Left renal pelvis (tissue), 4 donors: ENCODE measurements around the gene HPGDS. TPM values are rescaled to one million over a fixed set of nuclear protein-coding genes. Genes with fewer than 3 reads are reported as not detected.
"Not testable (repeated sequence)": the region's sequence is repeated elsewhere in the genome, so short reads cannot be mapped to it uniquely, and the experiment has no call there.

Experiments used
- DNase-seq, 4 donors: peaks; one replicate each; pipeline ENCODE4 v3.0.0-alpha.2; 2013; ENCODE audit warnings: low read depth in 4 of 4, low spot score in 3 of 4
- polyA plus RNA-seq, 4 donors: library from polyadenylated mRNA; unstranded; fragments of 120-200 nt; gene quantifications; one replicate each; pipeline ENCODE4 v1.2.1, GENCODE V29; 2013; ENCODE audit not compliant: insufficient read length in 4 of 4

HPGDS gene
- polyA plus RNA-seq = 10 to 100 TPM in 1 of 4 donors, 1 to 10 TPM in 3; 3.1 to 15.9 (median 4.4) TPM

GRCh38 chr4:94342694-94343093 lies at the start of gene HPGDS:
Gene HPGDS (minus strand): TSS chr4:94342836. CDS start chr4:94334629, 8,207 bp downstream.
- no peak for DNase-seq

GRCh38 chr4:94390804-94391410 lies 48.3 kb upstream of the HPGDS start:
- no peak for DNase-seq

GRCh38 chr4:94389595-94390267 lies 47.1 kb upstream of the HPGDS start:
- DNase-seq = no peak

- not testable (repeated sequence) for DNase-seq
Measured at GRCh38 chr4:94387965-94388364, 45.3 kb upstream of the HPGDS start.

- DNase-seq = not testable (repeated sequence)
Measured at GRCh38 chr4:94385452-94385851, 42.8 kb upstream of the HPGDS start.

GRCh38 chr4:94382891-94383290 lies 40.3 kb upstream of the HPGDS start:
- not testable (repeated sequence) for DNase-seq

- DNase-seq = no peak
Measured at GRCh38 chr4:94378047-94378446, 35.4 kb upstream of the HPGDS start.

- DNase-seq = no peak
Measured at GRCh38 chr4:94377294-94377693, 34.7 kb upstream of the HPGDS start.

- DNase-seq = no peak
Measured at GRCh38 chr4:94375364-94375763, 32.7 kb upstream of the HPGDS start.

- DNase-seq = no peak
Measured at GRCh38 chr4:94373752-94374151, 31.1 kb upstream of the HPGDS start.

- DNase-seq = peak in 1 of 4 donors; percentile 7
Measured at GRCh38 chr4:94372991-94373390, 30.4 kb upstream of the HPGDS start.

- peak in 1 of 4 donors; percentile 10 for DNase-seq
Measured at GRCh38 chr4:94372228-94372978, 29.8 kb upstream of the HPGDS start.

GRCh38 chr4:94371290-94371689 lies 28.7 kb upstream of the HPGDS start:
- no peak for DNase-seq

GRCh38 chr4:94370533-94371254 lies 28.1 kb upstream of the HPGDS start:
- no peak for DNase-seq

- no peak for DNase-seq
Measured at GRCh38 chr4:94369046-94369445, 26.4 kb upstream of the HPGDS start.

- DNase-seq = no peak
Measured at GRCh38 chr4:94368459-94368858, 25.8 kb upstream of the HPGDS start.

- DNase-seq = no peak
Measured at GRCh38 chr4:94365304-94365703, 22.7 kb upstream of the HPGDS start.

GRCh38 chr4:94364527-94364926 lies 21.9 kb upstream of the HPGDS start:
- DNase-seq = no peak

GRCh38 chr4:94363136-94363655 lies 20.6 kb upstream of the HPGDS start:
- DNase-seq = no peak

- DNase-seq = no peak
Measured at GRCh38 chr4:94359838-94360237, 17.2 kb upstream of the HPGDS start.

- DNase-seq = no peak
Measured at GRCh38 chr4:94359221-94359620, 16.6 kb upstream of the HPGDS start.
